Thyroid gland (tissue), 4 donors: ENCODE data around the gene FYB2.

Experiments
- POLR2A ChIP-seq, 2 donors: fragments of 450-650 bp; IDR thresholded peaks; one replicate each; pipeline ENCODE4 v1.6.1; 2017; ENCODE audit warnings: antibody characterized with exemption in 2 of 2, mild to moderate bottlenecking in 2 of 2, moderate library complexity in 1 of 2
- TF ChIP-seq, protein P1 (sequence below), 6 experiments: fragments of 200-600 bp in 3 of 6; fragments of 450-650 bp in 3 of 6; sonication (generic) in 3 of 6; IDR thresholded peaks; one replicate each; pipeline ENCODE4 v1.5.1; 2016 to 2019; ENCODE audit warnings: antibody characterized with exemption in 6 of 6, mild to moderate bottlenecking in 2 of 6, inconsistent platforms in 1 of 6, moderate library complexity in 1 of 6

GRCh38 chr1:56774067-56774609 lies 45.1 kb downstream of the FYB2 start:
- TF ChIP-seq, protein P1, sequence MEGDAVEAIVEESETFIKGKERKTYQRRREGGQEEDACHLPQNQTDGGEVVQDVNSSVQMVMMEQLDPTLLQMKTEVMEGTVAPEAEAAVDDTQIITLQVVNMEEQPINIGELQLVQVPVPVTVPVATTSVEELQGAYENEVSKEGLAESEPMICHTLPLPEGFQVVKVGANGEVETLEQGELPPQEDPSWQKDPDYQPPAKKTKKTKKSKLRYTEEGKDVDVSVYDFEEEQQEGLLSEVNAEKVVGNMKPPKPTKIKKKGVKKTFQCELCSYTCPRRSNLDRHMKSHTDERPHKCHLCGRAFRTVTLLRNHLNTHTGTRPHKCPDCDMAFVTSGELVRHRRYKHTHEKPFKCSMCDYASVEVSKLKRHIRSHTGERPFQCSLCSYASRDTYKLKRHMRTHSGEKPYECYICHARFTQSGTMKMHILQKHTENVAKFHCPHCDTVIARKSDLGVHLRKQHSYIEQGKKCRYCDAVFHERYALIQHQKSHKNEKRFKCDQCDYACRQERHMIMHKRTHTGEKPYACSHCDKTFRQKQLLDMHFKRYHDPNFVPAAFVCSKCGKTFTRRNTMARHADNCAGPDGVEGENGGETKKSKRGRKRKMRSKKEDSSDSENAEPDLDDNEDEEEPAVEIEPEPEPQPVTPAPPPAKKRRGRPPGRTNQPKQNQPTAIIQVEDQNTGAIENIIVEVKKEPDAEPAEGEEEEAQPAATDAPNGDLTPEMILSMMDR (IDR thresholded peaks at IDR 0.05), result no peak
- no peak for TF ChIP-seq POLR2A (IDR thresholded peaks at IDR 0.05)
